ENCODE data around the gene NDUFA13.

NDUFA13 gene

DNA sequence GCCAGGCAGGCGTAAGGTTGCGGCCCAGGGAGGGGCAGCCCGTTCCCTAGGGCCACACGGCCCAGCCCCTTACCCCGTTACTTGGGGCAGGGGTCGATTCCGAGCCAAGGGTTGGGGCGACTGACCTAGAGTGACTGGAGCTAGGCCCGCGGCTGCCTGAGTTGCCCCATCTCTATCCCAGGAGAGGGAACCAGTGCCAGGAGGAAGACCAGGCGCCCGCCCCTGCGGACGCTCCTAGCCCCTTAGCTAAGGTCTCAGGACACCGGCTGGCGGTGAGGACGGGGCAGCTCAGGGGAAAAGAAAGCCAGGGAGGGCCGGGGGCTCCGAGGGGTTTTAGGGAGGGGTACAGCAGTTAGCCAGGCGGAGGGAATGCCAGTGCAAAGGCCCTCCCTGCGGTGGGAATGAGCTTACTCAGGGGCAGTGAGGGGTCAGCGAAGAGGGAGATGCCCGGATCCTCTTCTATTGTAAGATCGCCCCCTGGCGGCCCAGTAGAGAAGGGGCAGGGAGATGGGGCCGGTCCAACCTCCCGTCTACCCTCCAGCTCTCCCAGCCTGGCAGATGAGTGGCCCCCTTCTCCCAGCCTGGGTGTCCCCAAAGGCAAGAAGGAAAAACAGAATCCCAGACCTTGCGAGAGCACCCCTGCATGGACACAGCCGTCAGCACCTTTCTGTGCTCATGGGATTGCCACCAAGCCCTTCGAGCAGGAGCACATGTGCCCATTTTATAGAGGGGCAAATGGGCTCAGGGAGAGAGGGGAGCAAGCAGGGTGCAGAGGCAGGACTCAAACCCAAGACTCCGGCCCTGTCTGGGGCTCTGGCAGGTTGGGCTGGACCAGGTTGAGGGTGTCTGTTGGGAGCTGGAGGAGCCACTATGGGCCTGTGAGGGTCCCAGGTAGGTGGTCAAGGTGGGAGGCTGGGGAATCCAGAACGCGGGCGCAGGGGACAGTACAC is 38.3 kb downstream of the NDUFA13 start:
- H3K4me3 ChIP-seq (ENCODE audit: low read depth in 1 of 2, low read length in 1 of 2) = no peak overlapping the region
- no peaks in the 10 kb centered on the region for H3K9me3 ChIP-seq
- no peaks in the 10 kb centered on the region for H3K4me1 ChIP-seq (ENCODE audit: control insufficient read depth in 1 of 2, insufficient read depth in 1 of 2, low read depth in 1 of 2, low read length in 1 of 2)
- TF ChIP-seq, protein P1, sequence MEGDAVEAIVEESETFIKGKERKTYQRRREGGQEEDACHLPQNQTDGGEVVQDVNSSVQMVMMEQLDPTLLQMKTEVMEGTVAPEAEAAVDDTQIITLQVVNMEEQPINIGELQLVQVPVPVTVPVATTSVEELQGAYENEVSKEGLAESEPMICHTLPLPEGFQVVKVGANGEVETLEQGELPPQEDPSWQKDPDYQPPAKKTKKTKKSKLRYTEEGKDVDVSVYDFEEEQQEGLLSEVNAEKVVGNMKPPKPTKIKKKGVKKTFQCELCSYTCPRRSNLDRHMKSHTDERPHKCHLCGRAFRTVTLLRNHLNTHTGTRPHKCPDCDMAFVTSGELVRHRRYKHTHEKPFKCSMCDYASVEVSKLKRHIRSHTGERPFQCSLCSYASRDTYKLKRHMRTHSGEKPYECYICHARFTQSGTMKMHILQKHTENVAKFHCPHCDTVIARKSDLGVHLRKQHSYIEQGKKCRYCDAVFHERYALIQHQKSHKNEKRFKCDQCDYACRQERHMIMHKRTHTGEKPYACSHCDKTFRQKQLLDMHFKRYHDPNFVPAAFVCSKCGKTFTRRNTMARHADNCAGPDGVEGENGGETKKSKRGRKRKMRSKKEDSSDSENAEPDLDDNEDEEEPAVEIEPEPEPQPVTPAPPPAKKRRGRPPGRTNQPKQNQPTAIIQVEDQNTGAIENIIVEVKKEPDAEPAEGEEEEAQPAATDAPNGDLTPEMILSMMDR (IDR thresholded peaks at IDR 0.05) = peak; percentile 88
- no peak overlapping the region for H3K27ac ChIP-seq
- no peaks in the 10 kb centered on the region for H3K27me3 ChIP-seq
- no peaks in the 10 kb centered on the region for H3K36me3 ChIP-seq

DNA sequence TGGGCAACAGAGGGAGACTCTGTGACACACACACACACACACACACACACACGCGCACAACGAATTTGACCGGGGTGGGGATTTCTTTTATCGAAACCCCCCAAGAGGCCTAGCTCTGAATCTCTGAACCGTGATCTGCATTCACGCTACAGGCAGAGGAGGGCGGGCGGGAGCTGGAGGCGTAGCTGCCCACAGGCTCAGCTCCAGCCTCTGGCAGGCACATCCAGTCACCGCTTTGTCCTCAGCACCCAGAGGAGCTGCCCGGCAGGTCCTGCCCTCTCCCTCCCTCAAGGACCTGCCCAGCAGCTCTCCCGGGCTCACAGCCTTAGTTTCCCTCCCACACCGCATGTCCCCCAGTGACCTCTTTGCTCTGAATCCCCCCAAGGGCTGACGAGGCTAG is 42.0 kb downstream of the NDUFA13 start:
- Histone ChIP-seq H3K36me3 (no peaks in the 10 kb centered on the region), H3K4me1 (ENCODE audit: control insufficient read depth in 1 of 2, insufficient read depth in 1 of 2, low read depth in 1 of 2, low read length in 1 of 2) (peaks cover 5 to 6% of the 10 kb centered on the region in 2 experiments), H3K27me3 (no peaks in the 10 kb centered on the region), H3K27ac (no peak overlapping the region), H3K9me3 (no peaks in the 10 kb centered on the region), H3K4me3 (ENCODE audit: low read depth in 1 of 2, low read length in 1 of 2) (no peak overlapping the region)
- TF ChIP-seq, protein P1 (IDR thresholded peaks at IDR 0.05) = no peak

DNA sequence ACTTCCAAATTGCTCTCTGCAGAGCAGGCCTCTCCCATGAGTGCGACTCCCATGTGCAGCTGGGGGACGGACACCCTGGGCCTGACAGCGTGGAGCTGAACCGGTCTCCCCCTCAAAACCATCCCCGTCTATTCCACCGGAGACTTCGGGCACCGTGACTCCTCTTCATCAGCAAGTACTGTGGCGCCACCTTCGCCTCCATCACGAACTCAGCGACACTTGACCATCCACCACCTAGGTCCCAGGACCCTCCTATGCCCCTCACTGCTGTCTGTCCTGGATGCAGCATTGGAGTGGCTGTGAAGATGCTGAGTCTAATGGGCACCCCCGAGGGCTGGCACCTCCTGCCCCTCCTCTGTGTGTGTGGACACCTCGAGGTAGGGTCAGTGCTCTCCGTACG is 42.6 kb downstream of the NDUFA13 start:
- no peaks in the 10 kb centered on the region for H3K9me3 ChIP-seq
- peaks cover 5 to 6% of the 10 kb centered on the region in 2 experiments for H3K4me1 ChIP-seq (ENCODE audit: control insufficient read depth in 1 of 2, insufficient read depth in 1 of 2, low read depth in 1 of 2, low read length in 1 of 2)
- no peak overlapping the region for H3K27ac ChIP-seq
- no peak overlapping the region for H3K4me3 ChIP-seq (ENCODE audit: low read depth in 1 of 2, low read length in 1 of 2)
- H3K27me3 ChIP-seq = no peaks in the 10 kb centered on the region
- no peaks in the 10 kb centered on the region for H3K36me3 ChIP-seq
- TF ChIP-seq, protein P1 (IDR thresholded peaks at IDR 0.05) = no peak

DNA sequence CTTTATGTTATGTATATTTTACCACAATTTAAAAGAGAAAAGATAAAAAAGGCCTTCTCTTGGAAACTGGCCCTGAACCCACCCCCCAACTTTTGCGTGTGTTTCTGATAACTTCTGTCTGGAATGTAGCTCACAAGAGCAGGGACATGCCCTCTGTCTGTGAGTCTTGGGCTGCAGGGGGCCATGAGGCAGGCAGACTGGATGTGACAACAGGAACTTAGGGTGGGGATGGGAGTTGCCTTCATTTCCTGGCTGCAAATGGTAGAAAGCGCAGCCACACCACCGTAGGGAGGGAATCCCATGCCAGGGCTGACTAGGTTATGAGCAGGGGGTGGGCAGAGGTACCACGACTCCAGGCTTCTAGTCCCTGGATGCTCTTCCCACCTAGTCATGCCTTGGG is 43.9 kb downstream of the NDUFA13 start:
- Histone ChIP-seq H3K4me1 (ENCODE audit: control insufficient read depth in 1 of 2, insufficient read depth in 1 of 2, low read depth in 1 of 2, low read length in 1 of 2) (peaks cover 5 to 6% of the 10 kb centered on the region in 2 experiments), H3K36me3 (no peaks in the 10 kb centered on the region), H3K9me3 (no peaks in the 10 kb centered on the region), H3K27ac (no peak overlapping the region), H3K27me3 (no peaks in the 10 kb centered on the region), H3K4me3 (ENCODE audit: low read depth in 1 of 2, low read length in 1 of 2) (no peak overlapping the region)
- TF ChIP-seq, protein P1 (IDR thresholded peaks at IDR 0.05) = no peak

DNA sequence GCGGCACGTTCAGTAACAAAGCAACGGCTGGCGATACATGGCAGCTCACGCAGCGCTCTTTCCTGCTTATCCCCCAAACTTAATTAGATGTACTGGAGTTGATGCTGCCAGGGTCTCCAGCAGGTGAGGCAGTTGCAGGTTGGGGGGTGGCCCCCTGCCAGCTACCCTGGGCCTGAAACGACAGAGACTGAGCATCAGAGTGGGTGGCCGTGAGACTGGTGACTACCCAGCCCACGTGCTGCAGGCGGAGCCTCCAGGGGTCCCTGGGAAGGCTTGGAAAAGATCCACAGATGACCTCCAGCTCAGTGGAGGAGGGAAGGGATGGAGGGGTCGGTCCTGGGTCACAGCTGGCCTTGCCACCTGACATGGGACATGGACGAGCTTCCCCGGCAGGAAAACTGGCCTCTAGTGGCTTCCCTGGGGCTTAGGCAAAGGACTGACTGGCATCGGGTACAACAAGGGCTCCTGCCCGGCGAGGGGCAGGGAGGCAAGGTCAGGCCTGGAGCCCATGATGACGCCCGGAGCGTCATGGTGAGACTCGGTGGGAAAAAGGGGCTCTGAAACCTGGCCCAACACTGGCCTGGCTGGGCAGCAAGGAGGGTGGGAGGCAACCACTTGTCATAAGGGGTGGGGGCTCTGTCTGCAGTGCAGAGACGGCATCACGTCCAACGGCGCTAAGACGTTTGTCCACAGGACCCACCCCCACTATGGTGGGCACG is 46.1 kb downstream of the NDUFA13 start:
- Histone ChIP-seq H3K4me3 (ENCODE audit: low read depth in 1 of 2, low read length in 1 of 2) (no peak overlapping the region), H3K9me3 (no peaks in the 10 kb centered on the region), H3K36me3 (no peaks in the 10 kb centered on the region), H3K4me1 (ENCODE audit: control insufficient read depth in 1 of 2, insufficient read depth in 1 of 2, low read depth in 1 of 2, low read length in 1 of 2) (peaks cover 5 to 6% of the 10 kb centered on the region in 2 experiments), H3K27me3 (no peaks in the 10 kb centered on the region), H3K27ac (no peak overlapping the region)
- TF ChIP-seq, protein P1 (IDR thresholded peaks at IDR 0.05) = no peak

Measured in neutrophil (primary cell).